ENCODE measurements around the gene RFC1. TPM values are rescaled to one million over a fixed set of nuclear protein-coding genes. Genes with fewer than 3 reads are reported as not detected.
A peak's percentile ranks its signal among the peaks of the same experiment; 100 is the strongest.
"Not testable (repeated sequence)": the region's sequence is repeated elsewhere in the genome, so short reads cannot be mapped to it uniquely, and the experiment has no call there.

RFC1 gene
- total and polyA plus RNA-seq, 2 donors (not counting 1 experiment from before 2014, with no cell fraction given) = 31.3 to 44.4 TPM

DNA sequence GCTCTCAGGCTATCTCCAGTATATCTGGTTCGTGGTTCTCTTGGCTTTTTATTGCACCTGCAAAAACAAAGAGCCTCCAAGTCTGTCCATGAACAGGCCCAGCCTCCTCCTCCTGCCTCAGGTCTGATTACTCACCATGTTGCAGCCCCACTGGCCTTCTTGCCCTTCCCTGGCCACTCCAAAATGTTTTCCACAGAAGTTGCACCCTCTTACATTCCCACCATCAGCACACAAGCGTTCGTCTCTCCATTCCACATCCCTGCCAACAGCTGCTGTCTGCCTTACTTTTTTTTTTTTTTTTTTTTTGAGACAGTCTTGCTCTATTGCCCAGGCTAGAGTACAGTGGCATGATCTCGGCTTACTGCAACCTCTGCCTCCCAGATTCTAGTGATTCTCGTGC, 86.7 kb downstream of the RFC1 start:
- no peak overlapping the region for H3K4me2 ChIP-seq (ENCODE audit: extremely low read depth, insufficient read depth, low read length)
- no peak overlapping the region for H3K27ac ChIP-seq (ENCODE audit: insufficient read depth, low read length)
- no peak overlapping the region for H3K9ac ChIP-seq (ENCODE audit: insufficient read depth, low read length)
- no peak for TF ChIP-seq CTCF (conservative IDR thresholded peaks at IDR 0.05 in 1 of 2, IDR thresholded peaks at IDR 0.05 in 1 of 2; ENCODE audit: low read depth in 1 of 2, low read length in 2 of 2)
- no peak overlapping the region for H3K4me3 ChIP-seq (replicated peaks in 1 of 4; ENCODE audit: control extremely low read depth in 1 of 4, insufficient read depth in 1 of 4, low read depth in 3 of 4, low read length in 4 of 4)
- H3K79me2 ChIP-seq (ENCODE audit: control insufficient read depth, insufficient read depth, low read length) = no peaks in the 10 kb centered on the region
- H4K20me1 ChIP-seq (ENCODE audit: control insufficient read depth, extremely low read depth, insufficient read depth, low read length) = no peaks in the 10 kb centered on the region
- H3K4me1 ChIP-seq (ENCODE audit: control insufficient read depth, extremely low read depth, insufficient read depth, low read length) = no peaks in the 10 kb centered on the region
- peak in 1 of 2 donors; percentile 29 for DNase-seq (ENCODE audit: low read depth in 2 of 2)
- no peaks in the 10 kb centered on the region for H3K27me3 ChIP-seq (ENCODE audit: control insufficient read depth, insufficient read depth, low read length)
- no peak overlapping the region for H2AFZ ChIP-seq (ENCODE audit: low read length)
- H3K36me3 ChIP-seq (ENCODE audit: control insufficient read depth, insufficient read depth, low read length) = no peaks in the 10 kb centered on the region
- H3K9me3 ChIP-seq (ENCODE audit: control insufficient read depth, insufficient read depth, low read depth, low read length) = no peaks in the 10 kb centered on the region

- Histone ChIP-seq H3K9ac (ENCODE audit: insufficient read depth, low read length) (no peak overlapping the region), H3K27ac (ENCODE audit: insufficient read depth, low read length) (no peak overlapping the region), H3K4me2 (ENCODE audit: extremely low read depth, insufficient read depth, low read length) (no peak overlapping the region), H3K79me2 (ENCODE audit: control insufficient read depth, insufficient read depth, low read length) (no peaks in the 10 kb centered on the region), H2AFZ (ENCODE audit: low read length) (no peak overlapping the region), H3K4me1 (ENCODE audit: control insufficient read depth, extremely low read depth, insufficient read depth, low read length) (no peaks in the 10 kb centered on the region), H4K20me1 (ENCODE audit: control insufficient read depth, extremely low read depth, insufficient read depth, low read length) (no peaks in the 10 kb centered on the region), H3K4me3 (replicated peaks in 1 of 4; ENCODE audit: control extremely low read depth in 1 of 4, insufficient read depth in 1 of 4, low read depth in 3 of 4, low read length in 4 of 4) (no peak overlapping the region), H3K27me3 (ENCODE audit: control insufficient read depth, insufficient read depth, low read length) (no peaks in the 10 kb centered on the region), H3K36me3 (ENCODE audit: control insufficient read depth, insufficient read depth, low read length) (no peaks in the 10 kb centered on the region), H3K9me3 (ENCODE audit: control insufficient read depth, insufficient read depth, low read depth, low read length) (no peaks in the 10 kb centered on the region)
- TF ChIP-seq CTCF (conservative IDR thresholded peaks at IDR 0.05 in 1 of 2, IDR thresholded peaks at IDR 0.05 in 1 of 2; ENCODE audit: low read depth in 1 of 2, low read length in 2 of 2) = no peak
- TF ChIP-seq EZH2 (IDR thresholded peaks at IDR 0.05; ENCODE audit: low read length, missing control alignments) = no peak
- DNase-seq (ENCODE audit: low read depth in 2 of 2) = no peak
Measured at GRCh38 chr4:39278476-39278875, 87.7 kb downstream of the RFC1 start.

DNA sequence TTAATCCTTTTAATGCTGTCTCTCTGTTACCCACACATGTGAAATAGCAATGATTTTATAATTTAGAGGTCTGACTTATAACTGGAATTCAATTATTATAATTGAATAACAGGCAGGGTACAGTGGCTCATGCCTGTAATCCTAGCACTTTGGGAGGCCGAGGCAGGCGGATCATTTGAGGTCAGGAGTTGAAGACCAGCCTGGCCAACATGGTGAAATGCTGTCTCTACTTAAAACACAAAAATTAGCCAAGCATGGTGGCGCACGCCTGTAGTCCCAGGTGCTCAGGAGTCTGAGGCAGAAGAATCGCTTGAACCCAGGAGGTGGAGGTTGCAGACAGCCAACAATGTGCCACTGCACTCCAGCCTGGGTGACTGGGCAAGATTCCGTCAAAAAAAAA, 88.5 kb downstream of the RFC1 start:
- not testable (repeated sequence) for H3K79me2 ChIP-seq (ENCODE audit: control insufficient read depth, insufficient read depth, low read length); H3K4me2 ChIP-seq (ENCODE audit: extremely low read depth, insufficient read depth, low read length)

More for the DNA sequence above, 88.5 kb downstream of the RFC1 start:
- not testable (repeated sequence) for H3K36me3 ChIP-seq (ENCODE audit: control insufficient read depth, insufficient read depth, low read length); H2AFZ ChIP-seq (ENCODE audit: low read length); H3K4me1 ChIP-seq (ENCODE audit: control insufficient read depth, extremely low read depth, insufficient read depth, low read length); H3K9ac ChIP-seq (ENCODE audit: insufficient read depth, low read length); H4K20me1 ChIP-seq (ENCODE audit: control insufficient read depth, extremely low read depth, insufficient read depth, low read length); H3K9me3 ChIP-seq (ENCODE audit: control insufficient read depth, insufficient read depth, low read depth, low read length); H3K27ac ChIP-seq (ENCODE audit: insufficient read depth, low read length); DNase-seq (ENCODE audit: low read depth in 2 of 2); H3K27me3 ChIP-seq (ENCODE audit: control insufficient read depth, insufficient read depth, low read length); H3K4me3 ChIP-seq (replicated peaks in 1 of 4; ENCODE audit: control extremely low read depth in 1 of 4, insufficient read depth in 1 of 4, low read depth in 3 of 4, low read length in 4 of 4)

Data from fibroblast of lung (primary cell).